HG02870 (cell line): ENCODE measurements around the gene AMBRA1.
"Not testable (repeated sequence)": the region's sequence is repeated elsewhere in the genome, so short reads cannot be mapped to it uniquely, and the experiment has no call there.

Source experiments
- ATAC-seq: cut with Tn5 transposase; IDR thresholded peaks from one replicate; pipeline ENCODE4 v1.9.1; 2021; ENCODE audit warnings: mild to moderate bottlenecking, moderate library complexity; ENCODE audit not compliant: unreplicated experiment

Gene AMBRA1

DNA sequence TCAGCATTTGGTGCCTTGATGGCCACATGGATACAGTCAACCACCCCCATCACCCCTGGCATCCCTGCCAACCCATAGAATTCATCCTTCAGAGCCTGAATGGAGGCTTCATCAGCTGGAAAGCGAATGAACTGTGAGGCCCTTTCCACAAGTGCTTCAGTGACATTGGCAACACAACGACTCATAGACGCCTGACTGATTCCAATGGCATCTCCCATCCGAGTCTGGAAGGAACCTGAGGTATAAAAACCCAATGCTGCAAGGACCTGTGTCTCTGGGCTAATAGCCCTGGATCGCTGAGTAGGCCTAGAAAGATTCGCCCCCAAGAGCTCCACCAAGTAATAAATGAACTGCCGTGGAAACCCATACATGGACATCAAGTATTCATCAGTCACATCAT, 21.9 kb upstream of the AMBRA1 start:
- ATAC-seq: no peak

DNA sequence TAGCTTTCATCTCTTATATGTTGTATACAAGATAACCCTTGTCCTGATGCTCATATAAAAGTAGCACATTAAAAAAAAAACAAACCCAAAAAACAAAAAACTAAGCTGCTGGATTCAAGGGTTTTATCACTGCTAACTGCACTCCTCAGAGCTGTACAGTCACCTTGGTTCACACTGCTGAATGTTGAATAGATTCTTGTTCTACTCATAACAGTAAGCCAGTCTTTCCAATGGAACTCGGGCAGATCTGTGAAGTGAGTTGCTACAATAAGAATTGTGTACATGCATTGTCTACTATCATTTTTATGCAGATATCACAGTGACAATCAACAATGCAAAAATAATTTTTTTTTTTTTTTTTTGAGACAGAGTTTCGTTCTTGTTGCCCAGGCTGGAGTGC, 18.5 kb upstream of the AMBRA1 start:
- ATAC-seq: no peak

DNA sequence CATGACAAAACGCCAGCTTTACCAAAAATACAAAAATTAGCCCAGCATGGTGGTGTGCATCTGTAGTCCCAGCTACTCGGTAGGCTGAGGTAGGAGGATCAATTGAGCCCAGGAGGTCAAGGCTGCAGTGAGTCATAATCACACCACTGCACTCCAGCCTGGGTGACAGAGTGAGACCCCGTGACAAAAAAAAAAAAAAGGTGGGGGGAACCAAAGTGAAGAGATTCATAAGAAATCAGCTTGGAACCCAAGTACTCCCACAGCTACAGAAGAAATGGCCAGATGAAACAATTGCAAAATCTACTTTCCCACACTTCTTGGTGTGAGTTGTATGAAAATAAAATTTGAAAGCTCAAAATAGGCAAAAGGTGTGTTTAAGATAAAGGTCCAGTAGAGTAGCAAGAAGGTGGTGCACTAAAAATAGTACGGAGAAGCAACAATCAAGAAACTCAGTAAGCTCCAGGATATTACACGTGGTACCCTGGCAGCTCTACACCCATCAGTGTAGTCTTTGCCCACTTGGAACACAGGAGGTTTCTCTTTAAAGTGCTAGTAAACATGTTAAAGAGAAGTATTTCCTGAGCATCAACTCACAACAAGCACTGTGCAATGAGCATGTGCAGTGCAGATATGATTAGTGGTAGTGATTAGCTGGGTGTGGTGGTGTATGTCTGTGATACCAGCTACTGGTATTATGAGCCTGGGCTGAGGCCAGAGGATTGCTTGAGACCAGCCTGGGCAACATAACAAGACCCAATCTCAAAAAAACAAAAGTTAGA, 17.9 kb upstream of the AMBRA1 start:
- no peak for ATAC-seq

DNA sequence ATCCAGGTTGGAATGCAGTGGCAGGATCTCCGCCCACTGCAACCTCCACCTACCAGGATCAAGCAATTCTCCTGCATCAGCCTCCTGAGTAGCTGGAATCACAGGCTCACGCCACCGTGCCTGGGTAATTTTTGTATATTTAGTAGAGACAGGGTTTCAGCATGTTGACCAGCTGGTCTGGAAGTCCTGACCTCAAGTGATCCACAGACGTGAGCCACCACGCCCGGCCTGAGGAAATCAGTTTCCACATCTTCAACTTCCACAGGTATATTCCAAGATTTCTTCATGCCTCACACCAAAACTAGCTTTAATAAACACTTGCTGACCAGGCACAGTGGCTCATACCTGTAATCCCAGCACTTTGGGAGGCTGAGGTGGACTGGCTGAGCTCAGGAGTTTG, 15.6 kb upstream of the AMBRA1 start:
- no peak for ATAC-seq

DNA sequence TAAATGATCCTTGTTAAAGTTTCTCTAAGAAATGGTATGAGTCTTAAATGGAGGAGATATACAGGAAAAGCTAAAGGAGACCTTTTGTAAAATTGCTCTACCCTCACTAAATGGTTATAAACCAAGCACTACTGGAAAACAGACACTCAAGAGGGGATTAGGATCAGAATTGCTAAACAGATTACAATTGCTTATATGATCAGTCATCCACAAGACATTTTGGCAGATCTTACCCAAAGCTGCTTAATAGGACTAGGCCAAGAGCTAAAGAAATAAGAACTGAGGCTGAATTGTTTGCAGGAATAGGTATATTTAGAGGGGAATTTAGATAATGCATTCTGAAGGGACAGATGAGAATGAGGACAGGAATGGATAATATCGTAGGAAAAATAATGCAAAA, 13.7 kb upstream of the AMBRA1 start:
- ATAC-seq: no peak

DNA sequence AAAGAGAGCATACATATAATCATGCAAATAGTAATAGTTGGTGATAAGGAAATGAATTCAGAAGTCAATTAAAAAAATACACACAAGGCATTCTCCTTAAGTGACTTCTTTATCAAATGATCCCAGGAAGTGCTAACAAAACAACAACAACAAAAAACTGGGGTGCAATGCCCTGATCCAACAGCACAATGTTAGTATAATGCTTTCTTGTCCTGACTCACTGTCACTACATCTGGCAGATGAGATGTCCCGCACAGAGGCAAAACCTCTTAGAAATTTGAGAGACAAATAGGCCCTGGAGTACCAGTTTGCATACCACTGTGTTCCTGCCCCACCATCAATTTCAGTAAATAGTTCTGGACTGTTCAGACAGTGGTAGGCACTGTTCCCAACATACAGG, 11.0 kb upstream of the AMBRA1 start:
- ATAC-seq: no peak

DNA sequence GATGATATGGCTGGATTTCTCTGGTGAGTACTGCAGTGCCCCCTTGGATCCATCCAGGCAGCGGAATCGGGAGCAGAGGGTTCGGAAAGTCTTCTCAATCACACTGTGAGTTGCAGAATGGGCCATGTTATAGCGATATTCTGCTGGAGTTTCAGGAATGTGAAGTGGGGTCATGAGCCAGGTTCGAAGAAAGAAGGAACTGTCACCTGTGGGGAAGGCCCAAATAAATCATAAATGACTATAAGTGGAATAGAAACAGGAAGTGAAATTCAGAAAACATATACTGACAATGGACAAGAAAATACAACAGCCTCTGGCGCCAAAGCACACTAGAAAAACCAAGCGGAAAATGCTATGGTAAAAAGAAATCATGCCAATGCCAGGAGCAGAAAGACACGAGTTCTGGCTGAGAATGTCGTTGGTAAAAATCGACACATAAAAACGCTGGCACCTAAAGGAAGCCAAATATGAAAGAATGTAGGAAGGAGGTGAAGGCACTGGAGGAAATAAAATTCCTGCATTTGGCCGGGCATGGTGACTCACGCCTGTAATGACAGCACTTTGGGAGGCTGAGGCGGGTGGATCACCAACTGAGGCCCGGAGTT, 10.0 kb upstream of the AMBRA1 start:
- no peak for ATAC-seq

DNA sequence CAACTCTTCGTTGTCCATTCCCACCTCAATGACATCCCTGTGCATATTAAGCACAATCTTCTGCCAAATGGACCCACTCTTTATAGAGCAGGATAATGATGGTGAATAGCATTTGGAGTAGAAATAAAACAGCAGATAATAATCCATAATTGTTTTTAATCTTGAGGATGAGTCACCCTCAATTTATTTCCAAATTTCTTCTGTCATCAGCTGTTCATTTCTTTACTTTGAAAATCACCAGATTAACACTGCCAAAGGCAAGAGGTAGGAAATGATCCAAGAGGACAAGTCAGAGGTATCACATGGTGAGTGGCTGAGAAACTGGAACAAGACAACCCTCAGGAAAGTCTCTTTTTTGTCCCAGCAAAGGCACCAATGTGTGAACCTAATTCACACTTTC, 7.3 kb upstream of the AMBRA1 start:
- no peak for ATAC-seq

DNA sequence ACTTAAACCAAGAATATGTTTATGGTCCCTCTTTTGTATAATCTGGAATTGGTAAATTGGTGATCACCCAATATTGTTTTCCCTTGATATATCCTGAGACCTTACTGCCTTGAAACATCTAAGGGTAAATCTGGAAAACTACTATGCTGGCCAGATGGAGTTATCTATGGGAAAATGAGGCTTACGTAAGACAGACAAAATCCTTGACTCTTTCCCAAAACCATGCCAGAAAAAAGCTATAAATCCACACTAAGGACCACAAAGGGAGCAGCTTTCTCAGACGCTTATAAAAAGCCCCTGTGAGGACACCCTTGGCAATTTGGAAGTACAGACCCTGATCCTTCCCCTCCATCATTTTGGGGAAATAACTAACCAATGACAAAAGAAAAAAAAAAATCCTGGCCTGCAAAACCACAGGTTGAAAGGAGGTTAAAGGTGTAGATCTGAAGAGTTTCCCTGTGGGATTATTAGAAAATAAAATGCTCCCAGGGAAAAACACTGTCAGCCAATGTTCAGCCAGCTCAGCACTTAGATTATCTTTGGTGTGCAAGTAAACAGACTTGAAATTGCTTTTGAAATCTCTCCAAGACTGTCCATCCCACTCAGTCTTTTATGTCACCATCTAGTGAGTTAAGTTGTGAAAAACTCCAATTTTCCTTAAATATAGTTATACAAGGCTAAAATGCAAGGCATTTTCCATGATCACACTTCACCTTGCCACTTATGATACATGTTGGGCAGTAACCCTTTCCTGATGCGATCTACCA, 6.6 kb upstream of the AMBRA1 start:
- no peak for ATAC-seq

DNA sequence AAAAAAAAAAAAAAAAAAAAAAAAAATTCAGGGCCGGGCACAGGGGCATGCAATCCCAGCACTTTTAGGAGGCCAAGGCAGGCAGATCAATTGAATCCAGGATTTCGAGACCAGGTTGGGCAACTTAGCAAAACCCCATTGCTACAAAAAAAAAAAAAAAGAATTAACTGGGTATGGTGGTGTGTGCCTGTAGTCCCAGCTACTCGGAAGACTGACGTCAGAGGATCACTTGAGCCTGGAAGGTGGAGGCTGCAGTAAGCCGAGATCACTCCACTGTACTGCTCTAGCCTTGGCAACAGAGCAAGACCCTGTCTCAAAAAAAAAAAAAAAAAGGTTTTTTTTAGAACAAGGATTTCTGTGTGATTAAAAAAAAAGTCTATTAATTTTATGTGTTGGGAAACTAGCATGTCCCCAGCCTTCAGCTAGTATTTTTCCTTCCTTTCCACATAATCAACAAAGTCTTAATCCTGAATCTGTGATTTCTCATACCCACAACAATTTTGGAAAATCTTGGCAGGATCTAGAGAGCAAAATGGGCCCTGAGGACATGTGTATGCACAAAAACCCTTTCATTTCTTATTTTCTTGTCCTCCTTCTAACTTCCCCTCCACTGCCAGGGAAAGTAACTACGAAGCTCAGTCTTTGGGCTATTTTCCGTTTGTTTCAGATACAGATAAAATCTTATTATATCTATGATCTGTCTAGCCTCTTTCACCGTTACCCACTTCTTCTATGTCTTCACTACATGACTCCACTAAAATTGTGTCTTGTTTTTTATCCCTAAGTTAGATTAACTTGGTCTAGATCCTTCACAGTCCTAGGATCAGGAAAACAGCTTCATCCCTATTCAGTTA, 5.7 kb upstream of the AMBRA1 start:
- no peak for ATAC-seq

DNA sequence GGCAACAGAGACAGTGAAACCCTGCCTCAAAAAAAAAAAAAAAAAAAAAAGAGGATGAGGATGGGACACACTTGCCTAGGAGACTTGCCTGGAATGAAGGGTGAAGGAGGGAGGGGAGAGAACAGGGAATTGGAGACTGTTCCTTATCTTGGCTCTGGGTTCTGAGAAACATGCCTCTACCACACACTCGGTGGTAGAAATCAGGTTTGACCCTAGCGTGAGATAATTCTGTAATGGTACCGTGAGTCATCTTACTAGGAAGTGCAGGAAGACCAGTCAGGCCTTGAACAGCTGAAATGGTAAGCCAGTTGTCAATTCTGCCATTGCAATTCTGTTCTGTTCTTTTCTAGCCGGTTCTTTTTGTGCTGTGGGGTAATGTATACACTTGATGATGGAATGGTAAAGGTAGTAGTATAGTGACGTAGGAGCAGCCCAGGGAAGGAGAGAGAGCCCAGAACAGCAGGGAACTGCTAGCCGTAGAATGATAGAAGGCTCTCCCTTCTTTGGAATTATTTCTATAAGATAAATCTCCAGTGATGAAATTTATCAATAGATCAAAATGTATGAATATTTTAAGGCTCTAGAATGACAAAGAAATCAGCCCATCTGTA, 3.9 kb upstream of the AMBRA1 start:
- no peak for ATAC-seq

DNA sequence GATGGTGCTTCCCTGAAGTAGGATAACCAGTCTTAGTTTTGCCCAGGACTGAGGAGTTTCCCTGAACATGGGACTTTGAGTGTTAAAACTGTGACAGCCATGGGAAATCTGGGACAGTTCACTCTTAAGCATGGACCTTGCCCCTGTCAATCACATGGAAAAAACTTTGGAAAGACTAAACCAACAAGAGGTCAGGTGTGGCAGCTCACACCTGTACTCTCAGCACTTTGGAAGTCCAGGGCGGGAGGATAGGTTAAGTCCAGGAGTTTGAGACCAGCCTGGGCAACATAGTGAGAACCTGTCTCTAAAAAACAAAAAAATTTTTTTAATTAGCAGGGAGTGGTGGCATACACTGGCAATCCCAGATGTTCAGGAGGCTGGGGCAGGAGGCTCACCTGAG, 3.3 kb upstream of the AMBRA1 start:
- no peak for ATAC-seq

DNA sequence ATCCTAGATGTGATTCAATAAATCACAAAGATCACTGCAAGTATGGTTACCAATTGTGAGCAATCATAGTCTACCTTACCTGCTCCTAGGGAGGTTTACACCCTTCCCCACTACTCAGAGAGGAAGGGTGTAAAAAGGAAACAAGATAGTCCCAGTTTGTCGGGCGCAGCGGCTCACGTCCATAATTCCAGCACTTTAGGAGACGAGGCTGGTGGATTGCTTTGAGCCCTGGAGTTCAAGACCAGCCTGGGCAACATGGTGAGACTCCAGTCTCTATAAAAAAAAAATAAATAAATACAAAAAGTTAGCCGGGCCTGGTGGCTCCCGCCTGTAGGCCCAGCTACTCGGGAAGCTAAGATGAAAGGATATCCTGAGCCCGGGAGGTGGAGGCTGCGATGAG, 962 bp upstream of the AMBRA1 start:
- no peak for ATAC-seq

DNA sequence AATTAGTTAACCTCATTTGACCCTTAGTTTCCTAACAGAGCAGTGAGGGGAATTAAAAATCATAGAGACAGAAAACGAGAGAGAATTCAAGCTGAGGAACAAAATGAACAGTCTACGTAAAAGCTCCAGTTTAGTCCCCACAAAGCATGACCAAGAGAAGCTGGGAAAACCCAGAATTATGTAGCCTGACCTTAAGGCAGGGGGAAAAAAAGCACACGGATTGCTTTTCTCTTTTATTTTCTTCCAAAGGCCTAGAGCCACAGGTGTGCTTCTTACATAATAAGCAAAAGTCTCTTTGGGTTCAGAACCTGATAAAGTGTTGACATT, 514 bp upstream of the AMBRA1 start:
- no peak for ATAC-seq

DNA sequence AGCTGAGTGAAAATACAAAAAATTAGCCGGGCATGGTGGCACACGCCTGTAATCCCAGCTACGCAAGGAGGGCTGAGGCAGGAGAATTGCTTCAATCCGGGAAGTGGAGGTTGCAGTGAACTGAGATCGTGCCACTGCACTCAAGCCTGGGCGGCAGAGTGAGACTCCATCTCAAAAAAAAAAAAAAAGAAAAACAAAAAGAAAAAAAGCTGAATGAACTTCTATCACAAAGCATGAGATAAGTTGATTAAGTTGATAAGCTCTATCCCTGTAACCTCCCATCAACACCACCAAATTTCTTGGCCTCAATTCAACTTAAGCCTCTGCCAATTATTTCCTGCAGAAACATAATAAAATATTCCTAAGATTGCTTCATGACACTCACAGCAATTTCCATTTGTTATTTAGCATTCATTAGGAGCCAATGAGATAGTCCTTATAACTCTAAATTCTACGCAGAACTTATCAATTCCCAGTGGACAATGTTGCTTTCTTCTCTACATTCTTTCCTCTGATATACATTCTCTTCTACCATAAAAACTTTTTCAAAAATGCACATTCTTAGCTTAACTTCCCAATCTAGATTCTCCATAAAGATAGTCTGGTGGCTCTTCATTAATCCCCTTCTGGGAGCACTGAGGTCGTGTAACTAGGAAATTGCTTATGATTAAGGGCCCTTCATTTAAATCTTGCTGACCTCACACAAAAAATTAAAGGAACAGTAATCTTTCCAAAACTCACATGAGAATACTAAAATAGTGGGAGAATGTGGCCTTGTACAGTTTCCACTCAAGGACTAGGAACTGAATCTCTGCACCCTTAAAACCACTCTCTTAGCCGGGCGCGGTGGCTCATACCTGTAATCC, 2.9 kb downstream of the AMBRA1 start:
- ATAC-seq: no peak

DNA sequence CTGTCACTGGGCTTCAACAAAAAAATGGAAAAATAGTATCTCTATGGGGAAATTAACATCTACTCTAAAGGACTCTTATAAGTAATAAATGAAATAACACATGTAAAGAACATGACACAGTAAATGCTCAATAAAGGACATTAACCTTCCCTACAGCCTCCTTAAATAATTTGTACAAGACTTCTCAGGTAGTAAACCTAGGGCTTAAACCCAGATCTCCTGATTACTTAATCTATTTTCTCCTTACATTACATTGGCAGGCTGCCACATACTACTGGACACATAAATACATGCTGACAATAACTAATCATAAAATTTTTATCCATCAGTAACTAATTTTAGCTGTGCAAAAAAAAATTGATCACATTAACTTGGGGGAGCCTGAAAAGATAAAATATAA, 4.9 kb downstream of the AMBRA1 start:
- ATAC-seq: no peak

DNA sequence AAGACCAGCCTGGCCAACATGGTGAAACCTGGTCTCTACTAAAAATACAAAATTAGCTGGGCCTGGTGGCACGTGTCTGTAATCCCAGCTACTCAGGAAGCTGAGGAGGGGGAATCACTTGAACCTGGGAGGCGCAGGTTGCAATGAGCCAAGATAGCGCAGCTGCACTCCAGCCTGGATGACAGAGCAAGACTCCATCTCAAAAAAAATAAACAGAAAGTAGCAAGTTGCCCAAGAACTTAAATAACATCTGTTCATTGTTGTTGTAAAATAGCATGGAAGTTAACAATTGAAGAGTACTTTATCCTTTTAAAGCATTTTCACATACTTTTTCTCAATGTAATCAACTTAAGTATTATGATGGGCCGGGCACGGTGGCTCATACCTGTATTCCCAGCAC, 5.7 kb downstream of the AMBRA1 start:
- no peak for ATAC-seq

DNA sequence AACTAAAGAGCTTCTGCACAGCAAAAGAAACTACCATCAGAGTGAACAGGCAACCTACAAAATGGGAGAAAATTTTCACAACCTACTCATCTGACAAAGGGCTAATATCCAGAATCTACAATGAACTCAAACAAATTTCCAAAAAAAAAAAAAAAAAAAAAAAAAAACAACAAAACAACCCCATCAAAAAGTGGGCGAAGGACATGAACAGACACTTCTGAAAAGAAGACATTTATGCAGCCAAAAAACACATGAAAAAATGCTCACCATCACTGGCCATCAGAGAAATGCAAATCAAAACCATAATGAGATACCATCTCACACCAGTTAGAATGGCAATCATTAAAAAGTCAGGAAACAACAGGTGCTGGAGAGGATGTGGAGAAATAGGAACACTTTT, 10.3 kb downstream of the AMBRA1 start:
- ATAC-seq: not testable (repeated sequence)

DNA sequence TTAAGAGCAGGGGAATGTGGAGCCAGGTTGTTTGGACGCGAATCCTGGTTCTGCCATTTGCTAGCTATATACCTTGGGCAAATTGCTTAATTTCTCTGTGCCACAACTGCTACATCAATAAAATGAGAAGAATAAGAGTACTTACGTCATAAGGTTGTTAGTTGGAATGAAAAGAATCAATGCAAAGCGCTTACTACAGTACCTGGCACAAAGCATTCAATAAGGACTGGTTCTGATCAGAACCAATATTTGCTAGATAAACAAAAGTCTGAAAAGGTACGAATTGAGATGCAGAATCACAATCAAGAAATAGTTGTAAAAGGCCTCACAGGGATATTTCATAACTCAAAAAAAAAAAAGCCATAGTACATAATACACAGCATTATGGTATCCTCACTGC, 11.2 kb downstream of the AMBRA1 start:
- no peak for ATAC-seq

DNA sequence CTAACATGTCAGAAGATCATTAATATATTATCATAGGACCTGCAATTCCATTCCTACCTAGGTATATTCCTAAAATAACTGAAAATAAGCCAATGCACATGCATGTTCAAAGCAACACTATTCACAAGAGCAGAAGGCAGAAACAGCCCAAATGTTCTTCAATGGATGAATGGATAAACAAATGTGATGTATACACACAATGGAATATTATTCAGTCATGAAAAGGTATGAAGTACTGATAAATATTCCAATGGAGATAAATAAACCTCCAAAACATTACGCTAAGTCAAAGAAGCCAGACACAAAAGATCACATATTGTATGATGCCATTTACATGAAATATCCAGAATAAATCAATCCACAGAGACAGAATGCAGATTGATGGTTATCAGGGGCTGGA, 16.8 kb downstream of the AMBRA1 start:
- ATAC-seq: no peak
